Jurkat, Clone E6-1 (cell line): ENCODE data around the gene EEF1A1. TPM values are rescaled to one million over a fixed set of nuclear protein-coding genes. Genes with fewer than 3 reads are reported as not detected.
A peak's percentile ranks its signal among the peaks of the same experiment; 100 is the strongest.
"Not testable (repeated sequence)": the region's sequence is repeated elsewhere in the genome, so short reads cannot be mapped to it uniquely, and the experiment has no call there.

Experiments
- DNase-seq: peaks from one replicate; pipeline ENCODE4 v3.0.0-alpha.2; 2011; ENCODE audit warnings: low read depth, low spot score
- H3K4me3 ChIP-seq: 2 replicates; pipeline ENCODE4 v1.5.1; 2011; ENCODE audit warnings: mild to moderate bottlenecking, low read length, control low read depth, moderate library complexity
- polyA plus RNA-seq: library from polyadenylated mRNA; unstranded; fragments of >200 nt; gene quantifications from one replicate; pipeline ENCODE4 v1.2.1, GENCODE V29; 2012; ENCODE audit warnings: missing spikeins; ENCODE audit not compliant: insufficient read length, insufficient read depth

EEF1A1 gene
- polyA plus RNA-seq, result 8,518 TPM

DNA sequence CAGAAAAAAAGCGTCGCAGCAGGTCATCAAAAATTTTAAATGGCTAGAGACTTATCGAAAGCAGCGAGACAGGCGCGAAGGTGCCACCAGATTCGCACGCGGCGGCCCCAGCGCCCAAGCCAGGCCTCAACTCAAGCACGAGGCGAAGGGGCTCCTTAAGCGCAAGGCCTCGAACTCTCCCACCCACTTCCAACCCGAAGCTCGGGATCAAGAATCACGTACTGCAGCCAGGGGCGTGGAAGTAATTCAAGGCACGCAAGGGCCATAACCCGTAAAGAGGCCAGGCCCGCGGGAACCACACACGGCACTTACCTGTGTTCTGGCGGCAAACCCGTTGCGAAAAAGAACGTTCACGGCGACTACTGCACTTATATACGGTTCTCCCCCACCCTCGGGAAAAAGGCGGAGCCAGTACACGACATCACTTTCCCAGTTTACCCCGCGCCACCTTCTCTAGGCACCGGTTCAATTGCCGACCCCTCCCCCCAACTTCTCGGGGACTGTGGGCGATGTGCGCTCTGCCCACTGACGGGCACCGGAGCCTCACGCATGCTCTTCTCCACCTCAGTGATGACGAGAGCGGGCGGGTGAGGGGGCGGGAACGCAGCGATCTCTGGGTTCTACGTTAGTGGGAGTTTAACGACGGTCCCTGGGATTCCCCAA is at the start of gene EEF1A1:
TSS of gene EEF1A1 (minus strand) at position 345 of the 663 bp plus-strand sequence. CDS start 1,006 bp downstream, outside the sequence.
- H3K4me3 ChIP-seq, result peak within 1 kb of the TSS; percentile 95
- DNase-seq, result peak; percentile 99

DNA sequence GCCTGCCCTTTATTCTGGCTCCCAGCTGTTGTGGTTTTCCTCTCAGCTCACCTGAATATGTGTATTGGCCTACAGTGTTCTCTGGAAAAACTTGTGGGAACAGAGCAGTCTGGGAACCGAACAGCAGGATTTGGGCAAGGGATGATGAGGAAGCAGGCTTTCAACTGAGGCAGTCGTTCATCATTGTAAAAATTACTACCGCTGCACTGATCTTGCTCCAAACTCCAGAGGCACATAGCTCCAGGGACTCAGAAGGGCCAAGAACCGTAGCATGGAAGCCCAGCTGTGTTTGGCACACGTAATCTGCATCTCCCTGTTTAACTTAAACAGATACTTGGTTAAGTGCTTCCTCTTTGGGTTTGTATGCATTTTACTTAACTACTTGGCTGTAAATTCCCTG is 48.3 kb upstream of the EEF1A1 start:
- DNase-seq, result no peak
- no peak overlapping the region for H3K4me3 ChIP-seq

DNA sequence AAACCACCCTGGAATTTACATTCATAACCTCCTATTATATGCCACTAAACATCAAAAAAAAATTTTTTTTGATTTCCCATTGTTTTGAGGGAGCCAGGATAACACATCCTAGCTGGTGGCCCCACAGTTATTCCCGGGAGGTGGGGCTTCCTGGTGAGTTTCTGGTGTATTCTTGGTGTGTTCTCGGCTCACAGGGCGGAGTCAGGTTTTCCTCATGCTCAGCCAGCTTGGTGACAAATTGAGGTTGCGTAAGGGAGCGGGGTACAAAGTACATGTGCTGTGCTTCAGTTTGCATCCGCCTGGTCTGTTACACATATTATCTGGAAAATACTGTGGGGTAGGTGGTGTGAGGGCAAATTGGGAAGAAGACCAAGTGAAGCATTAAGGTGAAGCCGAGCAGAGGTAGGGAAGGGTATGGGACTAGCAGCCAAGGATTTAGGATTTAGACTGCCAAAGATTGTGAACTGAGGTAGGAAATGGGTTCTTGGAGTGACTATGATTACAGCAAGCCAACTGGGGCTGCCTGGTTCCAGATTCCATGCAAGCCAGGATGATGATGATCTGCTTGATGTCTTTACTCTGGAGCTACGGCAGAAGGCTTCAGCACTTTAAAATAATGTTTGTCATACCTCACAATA is 46.2 kb upstream of the EEF1A1 start:
- no peak for DNase-seq
- H3K4me3 ChIP-seq, result no peak overlapping the region

DNA sequence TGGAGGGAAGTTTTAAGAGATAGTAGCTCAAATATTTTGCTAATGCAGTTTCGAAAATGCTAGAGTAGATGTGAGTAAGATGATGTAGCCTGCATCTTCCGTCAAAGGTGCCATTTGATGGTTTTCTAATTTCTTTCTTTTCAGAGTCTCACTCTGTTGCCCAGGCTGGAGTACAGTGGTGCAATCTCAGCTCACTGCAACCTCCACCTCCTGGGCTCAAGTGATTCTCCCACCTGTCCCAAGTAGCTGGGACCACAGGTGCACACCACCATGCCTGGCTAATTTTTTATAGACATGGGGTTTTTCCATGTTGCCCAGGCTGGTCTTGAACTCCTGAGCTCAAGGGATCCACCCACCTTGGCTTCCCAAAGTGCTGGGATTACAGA is 45.6 kb upstream of the EEF1A1 start:
- DNase-seq, H3K4me3 ChIP-seq: not testable (repeated sequence)

DNA sequence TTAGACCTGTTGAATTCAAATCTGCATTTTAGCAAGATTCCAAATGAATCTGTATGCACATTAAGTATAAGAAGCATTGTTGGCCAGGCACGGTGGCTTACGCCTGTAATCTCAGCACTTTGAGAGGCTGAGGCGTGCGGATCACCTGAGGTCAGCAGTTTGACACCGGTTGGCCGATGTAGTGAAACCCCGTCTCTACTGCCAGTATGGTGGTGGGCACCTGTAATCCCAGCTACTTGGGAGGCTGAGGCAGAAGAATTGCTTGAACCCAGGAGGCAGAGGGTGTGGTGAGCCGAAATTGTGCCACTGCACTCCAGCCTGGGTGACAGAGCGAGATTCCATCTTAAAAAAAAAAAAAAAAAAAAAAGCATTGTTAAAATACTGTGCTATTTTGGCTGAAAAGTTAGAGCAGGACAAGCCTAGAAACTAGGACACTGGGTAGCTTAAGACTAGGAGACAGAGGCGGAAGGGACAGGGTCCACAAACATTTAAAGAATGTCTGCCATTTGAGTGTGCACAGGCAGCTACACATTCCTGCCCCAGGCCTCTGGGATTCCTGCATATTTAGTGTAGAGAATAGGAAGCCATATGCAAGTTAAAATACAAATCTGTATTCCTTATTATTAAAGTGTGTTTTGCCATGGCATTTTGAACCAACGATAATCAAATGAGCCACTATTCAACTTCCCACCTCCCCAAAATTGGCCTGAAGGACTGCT is 45.1 kb upstream of the EEF1A1 start:
- DNase-seq, result no peak
- no peak overlapping the region for H3K4me3 ChIP-seq

DNA sequence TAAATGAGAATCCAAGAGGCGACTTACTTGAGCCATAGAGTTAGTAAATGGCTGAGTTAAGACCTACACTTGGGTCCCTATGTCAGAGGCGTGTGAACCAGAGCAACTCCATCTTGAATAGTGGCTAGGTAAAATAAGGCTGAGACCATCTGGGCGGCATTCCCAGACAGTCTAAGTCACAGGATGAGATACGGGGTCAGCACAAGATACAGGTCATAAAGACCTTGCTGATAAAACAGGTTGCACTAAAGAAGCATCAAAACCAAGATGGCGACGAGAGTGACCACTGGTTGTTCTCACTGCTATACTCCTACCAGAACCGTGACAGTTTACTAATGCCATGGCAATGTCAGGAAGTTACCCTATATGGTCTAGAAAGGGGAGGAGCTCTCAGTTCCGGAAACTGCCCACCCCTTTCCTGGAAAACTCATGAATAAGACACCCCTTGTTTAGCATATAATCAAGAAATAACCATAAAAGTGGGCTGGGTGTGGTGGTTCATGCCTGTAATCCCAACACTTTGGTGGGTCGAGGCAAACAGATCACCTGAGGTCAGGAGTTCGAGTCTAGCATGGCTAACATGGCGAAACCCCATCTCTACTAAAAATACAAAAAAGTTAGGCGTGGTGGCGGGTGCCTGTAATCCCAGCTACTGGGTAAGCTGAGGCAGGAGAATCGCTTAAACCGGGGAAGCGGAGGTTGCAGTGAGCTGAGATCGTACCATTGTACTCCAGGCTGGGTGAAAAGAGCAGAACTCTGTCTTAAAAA is 43.9 kb upstream of the EEF1A1 start:
- no peak overlapping the region for H3K4me3 ChIP-seq
- no peak for DNase-seq

DNA sequence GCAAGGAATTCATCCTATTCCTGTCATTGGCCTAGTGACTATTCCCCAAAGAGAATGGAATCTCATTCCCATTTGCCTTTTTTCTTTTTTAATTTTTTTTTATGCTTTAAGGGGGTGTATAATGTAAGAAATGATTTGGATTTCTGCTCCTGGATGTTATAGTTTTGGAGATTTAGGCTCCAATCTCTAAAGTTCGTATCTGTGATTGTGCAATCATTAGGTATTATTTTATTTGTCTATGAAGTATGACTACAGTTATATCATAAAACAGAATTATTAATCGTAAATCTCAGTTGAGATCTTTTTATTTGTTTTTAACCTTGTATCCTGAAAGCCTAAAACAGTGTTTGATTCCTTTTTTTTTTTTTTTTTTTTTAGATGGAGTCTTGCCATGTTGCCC is 41.7 kb upstream of the EEF1A1 start:
- H3K4me3 ChIP-seq, result no peak overlapping the region
- no peak for DNase-seq

DNA sequence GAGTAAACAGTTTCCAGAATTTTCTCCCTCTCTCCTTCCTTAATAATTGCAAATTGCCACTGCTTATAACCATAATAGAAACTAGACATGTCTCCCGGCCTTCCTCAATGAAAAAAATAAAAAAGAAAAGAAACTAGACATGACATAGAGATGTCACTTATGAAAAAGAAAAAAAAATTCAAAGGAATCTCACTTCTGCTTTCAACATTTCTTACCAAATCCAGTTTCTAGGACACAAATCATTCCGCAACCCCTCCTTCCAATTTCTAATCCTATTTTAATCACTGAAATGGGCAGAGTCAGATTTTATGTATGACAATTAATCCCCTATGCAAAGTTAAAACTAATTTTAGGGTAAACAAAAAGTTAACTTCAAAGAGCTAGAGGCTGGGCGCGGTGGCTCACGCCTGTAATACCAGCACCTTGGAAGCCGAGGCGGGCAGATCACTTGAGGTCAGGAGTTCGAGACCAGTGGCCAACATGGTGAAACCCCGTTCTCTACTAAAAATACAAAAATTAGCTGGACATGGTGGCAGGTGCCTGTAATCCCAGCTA is 40.1 kb upstream of the EEF1A1 start:
- DNase-seq, result no peak
- H3K4me3 ChIP-seq, result no peak overlapping the region

DNA sequence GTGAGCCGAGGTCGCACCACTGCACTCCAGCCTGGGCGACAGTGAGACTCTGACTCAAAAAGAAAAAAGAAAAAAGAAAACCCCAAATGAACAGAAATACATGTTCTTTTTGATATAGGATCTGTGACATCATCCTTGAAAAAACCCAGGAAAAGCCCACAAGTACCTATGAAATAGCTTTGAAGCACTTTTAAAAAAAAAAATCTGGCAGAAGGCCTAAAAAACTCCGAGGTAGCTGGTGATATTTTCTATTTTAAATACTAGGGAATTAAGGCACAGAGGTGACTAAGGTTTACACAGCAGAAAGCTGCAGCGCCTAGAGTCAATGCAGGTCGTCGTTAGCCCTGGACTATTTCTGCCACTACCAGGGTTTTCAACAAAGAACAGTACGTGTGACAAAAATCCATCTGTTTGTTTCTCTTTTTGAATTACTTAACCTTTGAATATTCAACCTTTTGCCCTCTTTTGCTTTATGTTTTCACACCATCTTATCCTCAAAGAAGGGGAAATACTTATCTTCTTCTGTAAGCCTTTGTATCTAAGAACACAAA is 39.4 kb upstream of the EEF1A1 start:
- no peak overlapping the region for H3K4me3 ChIP-seq
- no peak for DNase-seq

DNA sequence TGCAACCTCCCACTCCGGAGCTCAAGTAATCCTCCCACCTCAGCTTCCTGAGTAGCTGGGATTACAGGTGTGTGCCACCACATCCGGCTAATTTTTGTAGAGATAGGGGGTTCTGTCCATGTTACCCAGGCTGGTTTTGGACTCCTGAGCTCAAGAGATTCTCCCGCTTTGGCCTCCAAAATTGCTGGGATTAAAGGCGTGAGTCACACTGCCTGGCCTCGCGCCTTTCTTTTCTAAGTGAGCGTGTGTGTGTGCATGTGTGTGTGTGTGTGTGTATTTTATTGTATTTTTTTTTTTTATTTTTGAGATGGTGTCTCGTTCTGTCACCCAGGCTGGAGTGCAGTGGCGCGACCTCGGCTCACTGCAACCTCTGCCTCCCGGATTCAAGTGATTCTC is 38.6 kb upstream of the EEF1A1 start:
- DNase-seq, H3K4me3 ChIP-seq: not testable (repeated sequence)

DNA sequence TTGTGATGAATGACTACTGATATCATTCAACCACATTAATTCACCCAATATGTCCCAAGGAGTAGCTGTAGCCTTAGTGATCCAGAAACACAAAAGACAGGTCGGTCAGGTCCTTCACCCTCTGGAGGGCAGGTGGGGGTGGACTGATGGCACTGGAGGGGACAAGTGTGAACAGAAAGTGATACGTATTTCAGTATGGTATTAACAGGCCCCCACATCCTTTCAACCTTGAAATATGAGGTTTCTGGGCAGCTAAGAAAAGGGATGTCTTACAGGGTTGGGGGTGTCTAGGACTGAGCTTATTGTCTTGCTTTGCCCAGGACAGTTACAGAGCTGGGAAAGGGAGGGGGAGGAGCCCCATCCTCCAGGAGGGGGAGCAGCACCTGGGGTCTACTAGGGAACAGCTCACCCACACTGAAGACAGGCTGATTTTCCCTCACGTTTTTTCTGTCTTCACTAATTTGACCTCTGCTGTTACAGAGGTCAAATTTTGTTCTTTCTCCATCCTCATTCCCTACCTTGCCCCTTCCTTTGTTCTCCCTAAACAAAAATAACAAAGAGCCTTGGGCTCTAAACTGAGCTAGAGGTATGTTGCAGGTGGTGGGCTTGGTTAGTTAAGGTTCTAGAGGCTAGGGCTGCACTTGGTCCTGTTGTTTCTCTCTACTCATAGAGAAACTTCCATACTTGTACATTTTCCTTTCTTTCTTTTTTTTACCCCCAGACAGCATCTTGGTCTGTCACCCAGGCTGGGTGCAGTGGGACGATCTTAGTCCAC is 38.0 kb upstream of the EEF1A1 start:
- no peak overlapping the region for H3K4me3 ChIP-seq
- no peak for DNase-seq

DNA sequence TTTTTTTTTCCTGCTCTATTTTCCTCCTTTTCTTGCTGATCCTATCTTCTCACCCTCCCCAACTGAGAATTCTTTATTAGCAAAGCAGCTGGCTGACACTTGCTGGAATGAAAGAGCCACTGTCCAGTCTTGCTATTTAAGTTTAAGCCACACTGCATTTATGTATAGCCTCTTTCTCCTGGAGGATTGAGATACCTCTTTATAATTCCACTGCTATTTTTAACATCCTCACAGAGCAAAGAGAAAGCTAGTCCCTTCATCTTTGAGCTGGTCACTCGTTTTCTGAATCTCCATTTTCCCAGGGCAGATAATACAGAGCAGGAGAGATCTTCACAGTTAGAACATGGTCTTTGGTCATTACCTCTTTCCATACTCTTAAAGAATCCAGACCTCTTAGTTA is 36.0 kb upstream of the EEF1A1 start:
- no peak for DNase-seq

DNA sequence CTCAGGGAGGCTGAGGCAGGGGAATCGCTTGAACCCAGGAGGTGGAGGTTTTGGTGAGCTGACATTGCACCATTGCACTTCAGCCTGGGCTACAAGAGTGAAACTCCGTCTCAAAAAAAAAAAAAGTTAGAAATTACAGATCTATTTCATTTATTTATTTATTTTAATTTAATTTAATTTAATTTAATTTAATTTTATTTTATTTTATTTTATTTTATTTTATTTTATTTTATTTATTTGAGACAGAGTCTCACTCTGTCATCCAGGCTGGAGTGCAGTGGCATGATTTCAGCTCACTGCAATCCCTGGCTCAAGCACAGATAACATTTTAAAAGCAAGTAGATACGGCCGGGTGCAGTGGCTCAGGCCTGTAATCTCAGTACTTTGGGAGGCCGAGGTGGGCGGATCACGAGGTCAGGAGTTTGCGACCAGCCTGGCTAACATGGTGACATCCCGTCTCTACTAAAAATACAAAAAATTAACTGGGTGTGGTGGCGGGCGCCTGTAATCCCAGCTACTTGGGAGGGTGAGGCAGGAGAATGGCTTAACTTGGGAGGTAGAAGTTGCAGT is 34.6 kb upstream of the EEF1A1 start:
- not testable (repeated sequence) for DNase-seq, H3K4me3 ChIP-seq

More for the DNA sequence above, 36.0 kb upstream of the EEF1A1 start:
- no peak overlapping the region for H3K4me3 ChIP-seq

DNA sequence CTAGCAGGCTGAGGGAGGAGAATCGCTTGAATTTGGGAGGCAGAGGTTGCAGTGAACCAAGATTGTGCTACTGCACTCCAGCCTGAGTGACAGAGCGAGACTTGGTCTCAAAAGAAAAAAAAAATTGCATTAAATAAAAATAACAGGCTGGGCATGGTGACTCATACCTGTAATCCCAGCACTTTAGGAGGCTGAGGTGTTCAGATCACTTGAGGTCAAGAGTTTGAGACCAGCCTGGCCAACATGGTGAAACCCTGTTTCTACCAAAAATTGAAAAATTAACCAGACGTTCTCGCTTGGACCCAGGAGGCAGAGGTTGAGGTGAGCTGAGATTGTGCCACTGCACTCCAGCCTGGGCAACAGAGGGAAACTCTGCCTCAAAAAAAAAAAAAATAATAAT is 30.3 kb upstream of the EEF1A1 start:
- H3K4me3 ChIP-seq, DNase-seq: not testable (repeated sequence)

DNA sequence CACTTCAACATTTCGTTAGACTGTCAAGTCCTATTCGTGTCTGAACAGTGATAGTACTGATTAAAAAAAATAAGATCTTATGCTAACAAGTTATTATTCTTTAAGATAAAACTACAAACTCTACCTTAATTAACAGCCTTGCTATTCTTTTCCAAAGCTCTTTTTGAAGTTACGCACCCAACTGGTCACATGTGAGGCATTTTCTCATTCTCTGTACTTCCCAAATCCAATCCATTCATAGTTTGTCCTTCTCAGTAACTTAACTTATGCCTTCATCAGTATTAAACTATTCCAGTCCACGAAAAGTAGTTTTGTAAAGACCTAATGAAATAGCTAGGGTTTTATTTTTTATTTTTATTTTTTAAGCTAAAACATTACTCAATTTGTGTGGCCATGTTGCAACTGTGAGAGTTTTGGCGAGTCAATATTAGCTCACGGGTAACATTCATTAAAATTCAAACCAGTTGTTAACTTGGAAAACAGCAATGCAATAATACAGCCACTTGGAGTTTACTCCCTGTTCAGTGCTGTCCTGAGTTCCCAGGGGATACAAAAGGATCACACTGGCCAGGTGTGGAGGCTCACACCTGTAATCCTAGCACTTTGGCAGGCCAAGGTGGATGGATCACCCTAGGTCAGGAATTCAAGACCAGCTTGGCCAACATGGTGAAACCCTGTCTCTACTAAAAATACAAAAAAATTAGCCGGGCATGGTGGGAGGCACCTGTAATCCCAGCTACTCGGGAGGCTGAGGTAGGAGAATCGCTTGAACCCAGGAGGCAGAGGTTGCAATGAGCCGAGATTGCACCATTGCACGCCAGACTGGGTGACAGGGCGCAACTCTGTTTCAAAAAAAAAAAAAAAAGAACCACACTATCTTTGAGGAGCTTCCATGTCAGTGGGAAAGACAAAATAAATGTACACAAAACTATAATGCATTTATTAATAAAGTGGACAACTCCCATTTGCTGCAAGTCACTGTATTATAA is 27.9 kb upstream of the EEF1A1 start:
- DNase-seq, result no peak
- no peak overlapping the region for H3K4me3 ChIP-seq

DNA sequence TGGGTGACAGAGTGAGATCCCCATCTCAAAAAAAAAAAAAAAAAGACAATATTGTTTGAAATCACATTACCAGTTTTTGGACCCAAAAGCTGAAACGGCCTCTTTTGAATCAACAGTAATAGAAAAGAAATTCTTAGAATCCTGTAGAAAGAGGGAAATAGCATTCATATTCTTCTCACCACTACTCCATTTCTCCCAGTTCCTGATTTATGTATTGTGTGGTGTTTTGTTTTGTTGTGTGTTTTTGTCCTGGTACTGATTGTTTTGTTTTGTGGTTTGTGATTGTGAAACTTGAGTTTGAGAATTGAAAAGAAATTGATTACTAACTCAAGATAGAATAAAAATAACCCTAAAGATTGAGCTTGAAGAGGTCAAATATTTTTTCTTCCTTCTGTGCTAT is 26.2 kb upstream of the EEF1A1 start:
- no peak for DNase-seq
- no peak overlapping the region for H3K4me3 ChIP-seq

DNA sequence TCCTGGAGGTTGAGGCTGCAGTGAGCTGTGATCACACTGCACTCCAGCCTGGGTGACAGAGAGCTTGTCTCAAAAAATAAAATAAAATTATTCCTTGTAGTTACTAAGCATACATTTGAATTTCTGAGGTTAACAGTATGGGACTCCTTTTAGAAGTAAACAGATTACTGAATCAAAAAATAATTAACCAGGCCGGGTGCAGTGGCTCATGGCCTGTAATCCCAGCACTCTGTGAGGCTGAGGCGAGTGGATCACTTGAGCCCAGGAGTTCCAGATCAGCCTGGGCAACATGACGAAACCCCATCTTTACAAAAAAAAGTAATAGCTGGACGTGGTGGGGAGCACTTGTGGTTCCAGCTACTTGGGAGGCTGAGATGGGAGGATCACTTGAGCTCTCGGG is 22.1 kb upstream of the EEF1A1 start:
- no peak for DNase-seq
- H3K4me3 ChIP-seq, result no peak overlapping the region
